ENCODE measurements around the gene ACOT4. TPM values are rescaled to one million over a fixed set of nuclear protein-coding genes. Genes with fewer than 3 reads are reported as not detected.

Gene ACOT4
- total and polyA plus RNA-seq, 2 donors (not counting 3 experiments of a cell fraction or from before 2014, with no cell fraction given) = 0.46 to 0.69 TPM

- peaks cover 6% of the 10 kb centered on the region for H3K79me2 ChIP-seq (ENCODE audit: control insufficient read depth, insufficient read depth, low read length)
- BruUV-seq (replicated peaks) = no TSS peak
- POLR2A ChIA-PET = no interaction called here
- dilution Hi-C loops (cut with MboI; ENCODE audit: extremely low pct_ligation_motif_present, low sequenced_read_pairs) (no loop called here), intact Hi-C loops (cut with micrococcal nuclease) (no loop called here)
- no peak overlapping the region for H3K4me3 ChIP-seq (replicated peaks in 1 of 3; ENCODE audit: insufficient read depth in 1 of 3, low read depth in 1 of 3, low read length in 3 of 3)
- no peaks in the 10 kb centered on the region for H4K20me1 ChIP-seq (replicated peaks; ENCODE audit: control insufficient read depth, extremely low read depth, insufficient read depth, low read length)
- no peaks in the 10 kb centered on the region for H3K9me1 ChIP-seq (replicated peaks; ENCODE audit: control insufficient read depth, extremely low read depth, insufficient read depth, low read length)
- no peak for DNase-seq (ENCODE audit: low read depth, low spot score)
- no peak overlapping the region for H2AFZ ChIP-seq (ENCODE audit: low read depth, low read length)
- no peak overlapping the region for H3K4me2 ChIP-seq (ENCODE audit: insufficient read depth, low read length)
- no peak for FAIRE-seq
- H3K27ac ChIP-seq (ENCODE audit: insufficient read depth, low read depth, low read length) = no peak overlapping the region
- no peaks in the 10 kb centered on the region for H3K9me3 ChIP-seq (replicated peaks; ENCODE audit: control insufficient read depth, insufficient read depth, low read length)
- H3K36me3 ChIP-seq (ENCODE audit: control insufficient read depth in 2 of 2, extremely low read depth in 1 of 2, insufficient read depth in 2 of 2, low read length in 2 of 2) = no peaks in the 10 kb centered on the region
- peaks cover 19% of the 10 kb centered on the region for H3K4me1 ChIP-seq (ENCODE audit: control insufficient read depth, extremely low read depth, insufficient read depth, low read length)
- TF ChIP-seq CTCF (IDR thresholded peaks at IDR 0.05; ENCODE audit: extremely low read depth in 1 of 2, insufficient read depth in 1 of 2, low read depth in 1 of 2, low read length in 2 of 2) (no peak), MAX (IDR thresholded peaks at IDR 0.05; ENCODE audit: insufficient read depth, insufficient read length) (no peak), JUN (IDR thresholded peaks at IDR 0.05; ENCODE audit: borderline replicate concordance, insufficient read depth, insufficient read length, low read depth) (no peak), GATA2 (IDR thresholded peaks at IDR 0.05; ENCODE audit: insufficient read depth, insufficient read length, low read depth, low read length) (no peak), FOS (IDR thresholded peaks at IDR 0.05; ENCODE audit: borderline replicate concordance, insufficient read depth, low read length) (no peak), EZH2 (IDR thresholded peaks at IDR 0.05; ENCODE audit: borderline replicate concordance, low read depth, low read length, severe bottlenecking) (no peak)
- CTCF ChIA-PET = interaction anchor here (0.7 to 1.9 kb wide), 3 partner anchors 45 to 59 kb away, joined by 3 to 6 read pairs (median 5); partner anchors contain the start of gene ACOT6
- H3K9ac ChIP-seq (replicated peaks; ENCODE audit: extremely low read depth, insufficient read depth, low read length) = no peak overlapping the region
- no peaks in the 10 kb centered on the region for H3K27me3 ChIP-seq (ENCODE audit: control insufficient read depth in 2 of 2, insufficient read depth in 2 of 2, low read length in 2 of 2)
These were observed 24.3 kb upstream of the ACOT4 start for GRCh38 chr14:73567358-73567757.
